Caco-2 (cell line): ENCODE measurements around the gene PPP1R12B. TPM values are rescaled to one million over a fixed set of nuclear protein-coding genes. Genes with fewer than 3 reads are reported as not detected.

Experiments used
- BruUV-seq: library from RNA; stranded (reverse); fragments of 400-500 nt; replicated peaks from 2 replicates; lab custom pipeline; 2021; lab: Mats Ljungman, UMichigan
- CTCF ChIA-PET: fragments of 300-600 bp; sonication (Branson Sonifier 250); formaldehyde crosslinking; loops from one replicate; lab custom pipeline; 2022; ENCODE audit warnings: antibody characterized with exemption; lab: Charles Lee
- POLR2A ChIA-PET: fragments of 300-600 bp; sonication (Branson Sonifier 250); formaldehyde crosslinking; loops from one replicate; lab custom pipeline; 2022; ENCODE audit warnings: antibody characterized with exemption; lab: Charles Lee
- DNase-seq, 2 experiments: peaks; one replicate each; pipeline versions ENCODE4 v3.0.0 to v3.0.0-alpha.2; 2020 to 2022
- H3K27me3 ChIP-seq: replicated peaks from 2 replicates; pipeline ENCODE4 v1.6.0; 2011; ENCODE audit warnings: low read length; ENCODE audit not compliant: control insufficient read depth, insufficient read depth
- H3K36me3 ChIP-seq: 2 replicates; pipeline ENCODE4 v1.5.1; 2011; ENCODE audit warnings: low read length; ENCODE audit not compliant: control insufficient read depth, insufficient read depth
- H3K4me1 ChIP-seq: fragments of 250-450 bp; sonication (Bioruptor Pico); 2 replicates; pipeline ENCODE4 v1.5.1; 2020; ENCODE audit warnings: mild to moderate bottlenecking
- H3K4me3 ChIP-seq: 2 replicates; pipeline ENCODE4 v1.5.1; 2011; ENCODE audit warnings: low read depth, mild to moderate bottlenecking, control low read depth, low read length
- H3K9me3 ChIP-seq: fragments of 250-450 bp; sonication (Bioruptor Pico); 2 replicates; pipeline ENCODE4 v1.5.1; 2020; ENCODE audit warnings: mild to moderate bottlenecking, moderate library complexity
- H3K27ac Mint-ChIP-seq: one replicate; pipeline ENCODE4 v1.8.0; 2022; ENCODE audit warnings: mixed read lengths; ENCODE audit not compliant: unreplicated experiment
- H3K27me3 Mint-ChIP-seq: one replicate; pipeline ENCODE4 v1.8.0; 2022; ENCODE audit warnings: mixed read lengths; ENCODE audit not compliant: insufficient read depth, unreplicated experiment
- H3K36me3 Mint-ChIP-seq: one replicate; pipeline ENCODE4 v1.8.0; 2022; ENCODE audit warnings: mild to moderate bottlenecking, mixed read lengths; ENCODE audit not compliant: insufficient read depth, unreplicated experiment
- H3K4me1 Mint-ChIP-seq: one replicate; pipeline ENCODE4 v1.8.0; 2022; ENCODE audit warnings: low read depth, mixed read lengths; ENCODE audit not compliant: unreplicated experiment
- H3K4me3 Mint-ChIP-seq: one replicate; pipeline ENCODE4 v1.8.0; 2022; ENCODE audit warnings: mild to moderate bottlenecking, moderate library complexity, mixed read lengths; ENCODE audit not compliant: unreplicated experiment
- H3K9me3 Mint-ChIP-seq: one replicate; pipeline ENCODE4 v1.8.0; 2022; ENCODE audit warnings: mixed read lengths; ENCODE audit not compliant: unreplicated experiment
- intact Hi-C: fragments of 100-400 bp; cut with micrococcal nuclease; formaldehyde crosslinking; loops from one replicate; pipeline ENCODE4 v1.10.0; 2022; ENCODE audit not compliant: unreplicated experiment
- total RNA-seq: library from RNA; stranded (reverse); gene quantifications from 2 replicates; pipeline ENCODE4 v1.2.3, GENCODE V29; 2022
- TF ChIP-seq, protein P1 (sequence below), 2 experiments: fragments of 200-600 bp in 1 of 2; IDR thresholded peaks; 1 replicate in 1 of 2; 2 replicates in 1 of 2; pipeline versions ENCODE4 v1.5.1 to v1.8.0; 2011 to 2022; ENCODE audit warnings: antibody characterized with exemption in 1 of 2, control low read depth in 1 of 2, inconsistent platforms in 1 of 2, low read depth in 1 of 2, low read length in 1 of 2, mild to moderate bottlenecking in 1 of 2, moderate library complexity in 1 of 2; ENCODE audit not compliant: insufficient read depth in 1 of 2, severe bottlenecking in 1 of 2, unreplicated experiment in 1 of 2

PPP1R12B gene
- total RNA-seq, 1 experiment from 2014 or later, result 16.4 TPM

DNA sequence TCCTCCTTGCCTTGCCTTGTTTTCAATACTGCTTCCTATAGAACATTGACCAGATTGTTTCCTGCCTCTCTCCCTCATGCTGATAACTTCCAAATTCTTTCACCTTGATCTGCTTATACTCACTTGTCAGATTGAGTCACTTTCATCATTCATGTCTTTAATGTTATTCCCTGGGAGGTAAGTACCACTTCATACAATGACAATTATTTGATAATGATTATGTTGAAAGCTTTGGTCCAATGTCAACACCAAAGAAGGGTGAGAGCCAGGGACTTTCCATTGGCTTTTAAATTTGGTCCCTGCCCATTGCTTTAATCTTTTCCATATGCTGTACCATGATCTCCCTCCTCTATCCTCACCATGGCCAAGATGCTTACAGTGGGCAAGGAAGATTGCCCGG, 224.4 kb downstream of the PPP1R12B start:
- TF ChIP-seq, protein P1, sequence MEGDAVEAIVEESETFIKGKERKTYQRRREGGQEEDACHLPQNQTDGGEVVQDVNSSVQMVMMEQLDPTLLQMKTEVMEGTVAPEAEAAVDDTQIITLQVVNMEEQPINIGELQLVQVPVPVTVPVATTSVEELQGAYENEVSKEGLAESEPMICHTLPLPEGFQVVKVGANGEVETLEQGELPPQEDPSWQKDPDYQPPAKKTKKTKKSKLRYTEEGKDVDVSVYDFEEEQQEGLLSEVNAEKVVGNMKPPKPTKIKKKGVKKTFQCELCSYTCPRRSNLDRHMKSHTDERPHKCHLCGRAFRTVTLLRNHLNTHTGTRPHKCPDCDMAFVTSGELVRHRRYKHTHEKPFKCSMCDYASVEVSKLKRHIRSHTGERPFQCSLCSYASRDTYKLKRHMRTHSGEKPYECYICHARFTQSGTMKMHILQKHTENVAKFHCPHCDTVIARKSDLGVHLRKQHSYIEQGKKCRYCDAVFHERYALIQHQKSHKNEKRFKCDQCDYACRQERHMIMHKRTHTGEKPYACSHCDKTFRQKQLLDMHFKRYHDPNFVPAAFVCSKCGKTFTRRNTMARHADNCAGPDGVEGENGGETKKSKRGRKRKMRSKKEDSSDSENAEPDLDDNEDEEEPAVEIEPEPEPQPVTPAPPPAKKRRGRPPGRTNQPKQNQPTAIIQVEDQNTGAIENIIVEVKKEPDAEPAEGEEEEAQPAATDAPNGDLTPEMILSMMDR (IDR thresholded peaks at IDR 0.05; ENCODE audit: insufficient read depth in 1 of 2, low read depth in 1 of 2, low read length in 1 of 2, severe bottlenecking in 1 of 2, unreplicated experiment in 1 of 2), result no peak
- ChIA-PET POLR2A (no interaction called here), CTCF (interaction anchor here (1.0 kb wide), 1 partner anchor 147 kb away, joined by 3 read pairs; no protein-coding TSS in a partner anchor)

DNA sequence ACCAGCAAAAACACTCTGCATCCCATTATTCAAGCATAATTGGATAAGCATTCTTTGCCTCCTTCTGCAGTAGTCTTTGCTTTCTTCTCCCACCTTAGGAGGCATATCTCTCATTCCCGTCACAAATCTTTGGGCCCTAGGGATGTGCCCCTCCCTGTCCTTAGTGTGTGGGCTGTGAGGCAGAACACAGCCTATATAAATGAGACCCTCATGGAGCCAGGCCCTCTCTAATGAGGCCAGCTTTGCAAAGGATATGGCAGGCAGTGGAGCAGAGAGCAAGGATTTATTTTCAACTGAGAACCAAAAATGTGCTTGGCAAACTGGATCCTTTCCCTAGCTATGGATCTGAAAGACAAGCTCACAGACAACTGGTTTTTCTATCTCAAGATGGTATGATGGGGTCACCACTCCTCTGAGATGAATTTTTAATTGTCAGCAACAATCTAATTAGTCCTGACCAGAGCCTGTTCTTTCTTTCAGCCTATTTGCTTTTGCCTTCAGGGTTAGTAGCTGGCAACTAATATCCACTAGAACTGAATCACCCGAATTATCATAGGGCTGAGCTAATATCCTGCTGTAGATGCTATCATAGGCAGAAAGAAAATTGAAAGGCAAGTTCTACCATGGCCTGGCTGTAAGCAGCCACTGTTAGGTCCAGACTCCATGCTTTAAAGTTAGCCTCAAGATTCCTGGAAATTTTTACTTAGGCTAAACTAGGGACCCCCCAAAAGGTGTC, 227.6 kb downstream of the PPP1R12B start:
- Histone ChIP-seq H3K4me3 (no peak overlapping the region), H3K27me3 (no peaks in the 10 kb centered on the region), H3K36me3 (no peaks in the 10 kb centered on the region), H3K4me1 (no peaks in the 10 kb centered on the region), H3K9me3 (no peaks in the 10 kb centered on the region)
- TF ChIP-seq, protein P1 (IDR thresholded peaks at IDR 0.05; ENCODE audit: insufficient read depth in 1 of 2, low read depth in 1 of 2, low read length in 1 of 2, severe bottlenecking in 1 of 2, unreplicated experiment in 1 of 2), result no peak
- Mint-ChIP-seq H3K27me3 (no peaks in the 10 kb centered on the region), H3K27ac (no peak overlapping the region), H3K36me3 (no peaks in the 10 kb centered on the region), H3K4me1 (no peaks in the 10 kb centered on the region), H3K9me3 (no peaks in the 10 kb centered on the region), H3K4me3 (no peak overlapping the region)
- POLR2A ChIA-PET, result no interaction called here
- intact Hi-C loops, result no loop called here
- CTCF ChIA-PET, result interaction anchor here (0.6 kb wide), 1 partner anchor 9 kb away, joined by 3 read pairs; no protein-coding TSS in a partner anchor
- DNase-seq, result no peak
- no TSS peak for BruUV-seq

More for the DNA sequence above, 224.4 kb downstream of the PPP1R12B start:
- H3K9me3 Mint-ChIP-seq, result no peaks in the 10 kb centered on the region
- DNase-seq, result no peak
- Histone ChIP-seq H3K4me3 (no peak overlapping the region), H3K27me3 (no peaks in the 10 kb centered on the region), H3K36me3 (no peaks in the 10 kb centered on the region), H3K9me3 (no peaks in the 10 kb centered on the region), H3K4me1 (peaks cover 15% of the 10 kb centered on the region)
- H3K27me3 Mint-ChIP-seq, result no peaks in the 10 kb centered on the region
- H3K27ac Mint-ChIP-seq, result no peak overlapping the region
- intact Hi-C loops, result no loop called here
- no peaks in the 10 kb centered on the region for H3K36me3 Mint-ChIP-seq
- H3K4me1 Mint-ChIP-seq, result peaks cover 20% of the 10 kb centered on the region
- BruUV-seq, result no TSS peak
- H3K4me3 Mint-ChIP-seq, result no peak overlapping the region

DNA sequence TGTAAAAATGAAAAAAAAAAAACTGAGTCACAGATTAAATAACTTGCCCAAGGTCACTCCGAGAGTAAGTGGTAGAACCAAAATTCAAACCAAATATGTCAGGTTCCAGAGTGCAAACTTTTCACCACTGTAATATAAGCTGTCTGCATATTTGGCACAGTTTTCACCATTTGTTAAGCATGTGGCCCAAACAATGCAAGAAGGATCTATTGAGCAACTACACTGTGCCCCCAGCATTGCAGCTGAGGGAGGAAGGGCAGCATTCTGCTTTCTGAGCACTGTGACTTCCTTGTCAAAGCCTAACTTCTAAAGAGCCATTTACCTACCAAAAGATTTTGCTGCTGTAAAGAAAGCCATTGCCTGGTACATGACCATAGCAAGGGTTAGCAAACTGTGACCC, 228.3 kb downstream of the PPP1R12B start:
- TF ChIP-seq, protein P1 (IDR thresholded peaks at IDR 0.05; ENCODE audit: insufficient read depth in 1 of 2, low read depth in 1 of 2, low read length in 1 of 2, severe bottlenecking in 1 of 2, unreplicated experiment in 1 of 2), result no peak
- no peak for DNase-seq
- BruUV-seq, result no TSS peak
- Histone ChIP-seq H3K4me1 (no peaks in the 10 kb centered on the region), H3K9me3 (no peaks in the 10 kb centered on the region), H3K27me3 (no peaks in the 10 kb centered on the region), H3K36me3 (no peaks in the 10 kb centered on the region), H3K4me3 (no peak overlapping the region)
- no peaks in the 10 kb centered on the region for H3K36me3 Mint-ChIP-seq
- H3K4me1 Mint-ChIP-seq, result no peaks in the 10 kb centered on the region
- intact Hi-C loops, result no loop called here
- H3K27ac Mint-ChIP-seq, result no peak overlapping the region
- no peak overlapping the region for H3K4me3 Mint-ChIP-seq
- ChIA-PET CTCF (interaction anchor here (0.6 kb wide), 1 partner anchor 9 kb away, joined by 3 read pairs; no protein-coding TSS in a partner anchor), POLR2A (no interaction called here)
- no peaks in the 10 kb centered on the region for H3K27me3 Mint-ChIP-seq
- no peaks in the 10 kb centered on the region for H3K9me3 Mint-ChIP-seq
